ENCODE results near the gene RFX3. TPM values are rescaled to one million over a fixed set of nuclear protein-coding genes. Genes with fewer than 3 reads are reported as not detected.

Gene RFX3
- total RNA-seq: 1.4 and 2.9 TPM in 2 replicates

- H3K4me1 ChIP-seq (ENCODE audit: insufficient read depth, low read length): peaks cover 9% of the 10 kb centered on the region
- peak within 1 kb of the TSS; percentile 100 for H3K27ac ChIP-seq (ENCODE audit: low read depth, low read length)
- no peaks in the 10 kb centered on the region for H3K36me3 ChIP-seq (ENCODE audit: insufficient read depth, low read length)
- TF ChIP-seq, protein P1, sequence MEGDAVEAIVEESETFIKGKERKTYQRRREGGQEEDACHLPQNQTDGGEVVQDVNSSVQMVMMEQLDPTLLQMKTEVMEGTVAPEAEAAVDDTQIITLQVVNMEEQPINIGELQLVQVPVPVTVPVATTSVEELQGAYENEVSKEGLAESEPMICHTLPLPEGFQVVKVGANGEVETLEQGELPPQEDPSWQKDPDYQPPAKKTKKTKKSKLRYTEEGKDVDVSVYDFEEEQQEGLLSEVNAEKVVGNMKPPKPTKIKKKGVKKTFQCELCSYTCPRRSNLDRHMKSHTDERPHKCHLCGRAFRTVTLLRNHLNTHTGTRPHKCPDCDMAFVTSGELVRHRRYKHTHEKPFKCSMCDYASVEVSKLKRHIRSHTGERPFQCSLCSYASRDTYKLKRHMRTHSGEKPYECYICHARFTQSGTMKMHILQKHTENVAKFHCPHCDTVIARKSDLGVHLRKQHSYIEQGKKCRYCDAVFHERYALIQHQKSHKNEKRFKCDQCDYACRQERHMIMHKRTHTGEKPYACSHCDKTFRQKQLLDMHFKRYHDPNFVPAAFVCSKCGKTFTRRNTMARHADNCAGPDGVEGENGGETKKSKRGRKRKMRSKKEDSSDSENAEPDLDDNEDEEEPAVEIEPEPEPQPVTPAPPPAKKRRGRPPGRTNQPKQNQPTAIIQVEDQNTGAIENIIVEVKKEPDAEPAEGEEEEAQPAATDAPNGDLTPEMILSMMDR (IDR thresholded peaks at IDR 0.05; ENCODE audit: extremely low read depth, low read depth, low read length): no peak
- DNase-seq (ENCODE audit: insufficient read length, low spot score, missing footprints): peak; percentile 96
- H3K9me3 ChIP-seq (ENCODE audit: low read depth, low read length): no peaks in the 10 kb centered on the region
- H3K27me3 ChIP-seq (ENCODE audit: insufficient read depth, low read length): no peaks in the 10 kb centered on the region
- no peaks in the 10 kb centered on the region for H4K20me1 ChIP-seq (ENCODE audit: insufficient read depth, low read length)
- H3K4me2 ChIP-seq (ENCODE audit: insufficient read depth, low read length): peak within 1 kb of the TSS; percentile 97
- H2AFZ ChIP-seq (ENCODE audit: low read length): peak within 1 kb of the TSS; percentile 94
- H3K4me3 ChIP-seq (ENCODE audit: insufficient read depth, low read length): peak within 1 kb of the TSS; percentile 86
- peaks cover 33% of the 10 kb centered on the region for H3K79me2 ChIP-seq (ENCODE audit: insufficient read depth, low read length)
Observed at GRCh38 chr9:3525836-3526164, at the start of gene RFX3. RFX3 (minus strand) TSS chr9:3526001; CDS start chr9:3395588, 130,413 bp downstream.

- Histone ChIP-seq H4K20me1 (ENCODE audit: insufficient read depth, low read length) (no peaks in the 10 kb centered on the region), H3K4me3 (ENCODE audit: insufficient read depth, low read length) (no peak overlapping the region), H3K79me2 (ENCODE audit: insufficient read depth, low read length) (no peaks in the 10 kb centered on the region), H3K4me1 (ENCODE audit: insufficient read depth, low read length) (no peaks in the 10 kb centered on the region), H3K4me2 (ENCODE audit: insufficient read depth, low read length) (no peak overlapping the region), H2AFZ (ENCODE audit: low read length) (no peak overlapping the region), H3K27ac (ENCODE audit: low read depth, low read length) (no peak overlapping the region), H3K9me3 (ENCODE audit: low read depth, low read length) (no peaks in the 10 kb centered on the region), H3K36me3 (ENCODE audit: insufficient read depth, low read length) (no peaks in the 10 kb centered on the region), H3K27me3 (ENCODE audit: insufficient read depth, low read length) (no peaks in the 10 kb centered on the region)
- DNase-seq (ENCODE audit: insufficient read length, low spot score, missing footprints): no peak
- TF ChIP-seq, protein P1 (IDR thresholded peaks at IDR 0.05; ENCODE audit: extremely low read depth, low read depth, low read length): no peak
Observed at GRCh38 chr9:3571500-3571899, 45.7 kb upstream of the RFX3 start.

DNA sequence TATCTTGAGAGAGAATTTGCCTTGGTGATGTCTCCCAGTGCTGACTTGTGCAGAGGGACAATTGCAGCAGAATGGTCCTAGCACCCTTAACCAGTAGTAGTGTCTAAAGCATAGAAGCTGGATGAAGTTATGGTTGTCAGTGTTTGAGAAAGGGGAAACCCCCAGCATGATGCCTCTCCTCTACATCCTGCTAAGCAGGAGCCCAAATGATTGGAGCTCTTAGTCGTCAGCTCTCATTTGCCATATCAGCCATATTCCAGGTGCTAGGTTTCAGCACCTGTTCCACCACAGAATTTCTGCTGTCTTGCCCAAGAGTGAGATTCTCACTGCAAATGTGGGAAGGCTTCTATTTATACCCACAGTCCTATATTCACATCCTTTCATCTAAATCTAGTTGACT, 43.7 kb upstream of the RFX3 start:
- Histone ChIP-seq H3K4me3 (ENCODE audit: insufficient read depth, low read length) (no peak overlapping the region), H3K27me3 (ENCODE audit: insufficient read depth, low read length) (no peaks in the 10 kb centered on the region), H3K9me3 (ENCODE audit: low read depth, low read length) (no peaks in the 10 kb centered on the region), H3K79me2 (ENCODE audit: insufficient read depth, low read length) (no peaks in the 10 kb centered on the region), H3K4me2 (ENCODE audit: insufficient read depth, low read length) (no peak overlapping the region), H3K4me1 (ENCODE audit: insufficient read depth, low read length) (no peaks in the 10 kb centered on the region), H3K36me3 (ENCODE audit: insufficient read depth, low read length) (no peaks in the 10 kb centered on the region), H3K27ac (ENCODE audit: low read depth, low read length) (no peak overlapping the region), H4K20me1 (ENCODE audit: insufficient read depth, low read length) (no peaks in the 10 kb centered on the region), H2AFZ (ENCODE audit: low read length) (no peak overlapping the region)
- TF ChIP-seq, protein P1 (IDR thresholded peaks at IDR 0.05; ENCODE audit: extremely low read depth, low read depth, low read length): no peak
- DNase-seq (ENCODE audit: insufficient read length, low spot score, missing footprints): no peak

- H3K4me1 ChIP-seq (ENCODE audit: insufficient read depth, low read length): no peaks in the 10 kb centered on the region
- no peaks in the 10 kb centered on the region for H4K20me1 ChIP-seq (ENCODE audit: insufficient read depth, low read length)
- H3K27me3 ChIP-seq (ENCODE audit: insufficient read depth, low read length): no peaks in the 10 kb centered on the region
- no peaks in the 10 kb centered on the region for H3K36me3 ChIP-seq (ENCODE audit: insufficient read depth, low read length)
- H3K4me2 ChIP-seq (ENCODE audit: insufficient read depth, low read length): no peak overlapping the region
- no peak overlapping the region for H3K27ac ChIP-seq (ENCODE audit: low read depth, low read length)
- no peak overlapping the region for H3K4me3 ChIP-seq (ENCODE audit: insufficient read depth, low read length)
- TF ChIP-seq, protein P1 (IDR thresholded peaks at IDR 0.05; ENCODE audit: extremely low read depth, low read depth, low read length): no peak
- no peak for DNase-seq (ENCODE audit: insufficient read length, low spot score, missing footprints)
- no peak overlapping the region for H2AFZ ChIP-seq (ENCODE audit: low read length)
- H3K79me2 ChIP-seq (ENCODE audit: insufficient read depth, low read length): no peaks in the 10 kb centered on the region
- no peaks in the 10 kb centered on the region for H3K9me3 ChIP-seq (ENCODE audit: low read depth, low read length)
Observed at GRCh38 chr9:3567988-3568387, 42.2 kb upstream of the RFX3 start.

Data from osteoblast (primary cell).